GM18873 (cell line): Measurements from ENCODE around the gene DMGDH.
"Not testable (repeated sequence)": the region's sequence is repeated elsewhere in the genome, so short reads cannot be mapped to it uniquely, and the experiment has no call there.

Experiments
- ATAC-seq: cut with Tn5 transposase; IDR thresholded peaks from one replicate; pipeline ENCODE4 v1.9.1; 2021; ENCODE audit warnings: mild to moderate bottlenecking, moderate library complexity, moderate number of reproducible peaks; ENCODE audit not compliant: unreplicated experiment, low FRiP score

DMGDH gene

DNA sequence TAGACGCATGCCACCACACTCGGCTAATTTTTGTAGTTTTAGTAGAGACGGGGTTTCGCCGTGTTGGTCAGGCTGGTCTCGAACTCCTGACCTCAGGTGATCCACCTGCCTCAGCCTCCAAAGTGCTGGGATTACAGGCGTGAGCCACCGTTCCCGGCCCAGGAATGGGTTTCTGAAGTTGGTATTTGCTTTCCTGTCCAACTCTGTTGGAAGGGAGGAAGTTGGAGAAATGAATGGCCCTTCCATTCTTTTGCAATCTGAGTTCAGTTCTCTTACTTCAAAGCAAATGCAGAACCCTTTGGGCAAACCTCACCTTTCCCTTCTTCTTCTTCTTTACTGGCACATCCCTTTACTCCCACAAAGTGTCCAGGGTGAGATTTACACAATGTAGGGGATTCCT lies 86.3 kb downstream of the DMGDH start:
- not testable (repeated sequence) for ATAC-seq

DNA sequence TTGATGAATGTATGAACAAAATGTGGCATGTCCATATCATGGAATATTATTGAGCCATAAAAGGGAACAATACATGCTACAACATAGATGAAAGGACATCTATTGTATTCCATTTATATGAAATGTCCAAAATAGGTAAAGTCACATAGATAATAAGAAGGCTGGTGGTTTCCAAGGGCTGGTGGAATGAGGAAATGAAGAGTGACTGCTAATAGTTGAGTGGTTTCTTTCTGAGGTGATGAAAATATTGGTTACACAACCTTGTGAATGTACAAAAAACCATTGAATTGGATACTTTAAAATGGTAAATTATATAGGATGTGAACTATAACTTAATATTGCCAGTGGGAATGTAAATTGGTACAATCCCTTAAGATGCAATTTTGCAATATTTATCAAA lies 89.6 kb downstream of the DMGDH start:
- no peak for ATAC-seq

DNA sequence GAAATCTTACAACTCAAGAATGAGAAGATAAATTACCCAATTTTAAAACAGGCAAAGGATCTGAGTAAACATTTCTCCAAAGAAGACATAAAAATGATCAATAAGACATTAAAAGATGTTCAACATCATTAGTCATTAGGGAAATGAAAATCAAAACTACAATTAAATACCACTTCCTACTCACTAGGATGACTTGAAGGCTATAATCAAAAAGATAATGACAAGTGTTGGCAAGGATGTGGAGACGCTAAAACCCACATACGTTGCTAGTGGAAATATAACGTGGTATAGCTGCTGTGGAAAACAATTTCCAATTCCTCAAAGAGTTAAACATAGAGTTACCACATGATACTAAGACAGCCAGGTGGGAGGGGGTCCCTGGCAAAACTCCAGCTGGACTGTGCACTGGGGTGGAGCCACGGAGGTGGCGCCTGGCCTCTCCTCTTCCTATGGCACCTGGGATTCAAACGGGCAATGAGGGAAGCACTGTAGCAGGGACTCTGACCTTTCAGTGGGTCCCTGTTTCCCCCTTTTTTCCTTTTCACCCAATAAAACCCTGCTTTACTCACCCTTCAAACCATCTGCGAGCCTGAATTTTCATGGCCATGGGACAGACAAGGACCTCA lies 90.2 kb downstream of the DMGDH start:
- no peak for ATAC-seq

DNA sequence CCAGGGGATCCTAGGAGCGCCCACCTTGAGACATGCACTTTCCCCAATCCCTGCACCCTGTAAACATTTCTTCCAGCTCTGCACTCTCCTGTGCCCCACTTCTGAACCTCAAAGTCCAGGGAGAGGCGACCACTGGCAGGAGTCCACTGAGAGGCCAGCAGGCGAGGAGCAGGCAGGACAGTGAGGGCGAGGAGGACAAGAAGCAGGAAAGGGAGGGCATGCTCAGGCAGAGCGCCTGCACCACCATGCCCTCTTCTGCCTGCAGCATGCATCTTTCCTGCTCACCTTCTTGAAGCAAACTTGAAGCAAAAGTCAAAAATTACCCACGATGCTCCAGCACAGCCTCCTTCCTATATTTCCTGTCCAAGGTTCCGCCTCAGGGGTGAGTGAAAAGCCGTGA lies 94.4 kb downstream of the DMGDH start:
- ATAC-seq, result no peak

DNA sequence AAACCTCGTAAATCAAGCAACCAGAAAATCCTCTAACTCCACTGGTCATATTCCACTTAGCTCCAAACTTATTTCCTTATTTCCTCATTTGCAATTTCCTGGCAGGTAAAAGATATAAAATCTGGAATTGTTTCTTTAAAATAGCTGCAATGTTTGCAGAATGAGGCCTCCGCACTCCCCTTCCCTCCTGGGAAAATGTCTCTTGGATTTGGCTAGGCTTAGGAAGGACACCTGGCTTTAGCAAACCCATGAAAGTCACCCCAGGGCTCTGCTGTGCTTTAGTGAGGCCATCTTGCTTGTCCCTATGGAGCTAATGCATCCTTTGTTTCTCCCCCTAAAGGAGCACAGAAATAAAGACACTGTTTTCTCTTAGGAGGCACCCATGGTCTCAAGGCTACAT lies 94.9 kb downstream of the DMGDH start:
- ATAC-seq, result no peak

DNA sequence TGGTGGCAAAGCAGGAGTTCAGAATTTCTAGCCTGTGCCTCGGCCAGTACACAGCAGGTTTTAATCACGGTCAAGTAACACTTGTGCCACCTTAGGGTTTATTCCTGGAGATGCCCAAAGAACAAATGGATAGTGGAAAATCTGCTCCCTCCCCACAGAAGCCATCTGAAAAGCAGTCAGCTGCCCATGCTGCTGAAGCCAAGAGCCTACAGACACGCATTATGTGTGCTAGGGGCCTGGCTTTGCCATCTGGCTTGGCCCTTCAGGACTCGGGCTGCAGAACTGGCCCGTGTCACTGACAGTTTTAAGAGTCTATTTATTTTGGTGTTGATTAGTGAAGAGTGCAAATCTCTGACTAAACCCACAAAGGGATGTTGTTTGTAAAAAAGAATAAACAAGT lies 95.5 kb downstream of the DMGDH start:
- ATAC-seq, result no peak

DNA sequence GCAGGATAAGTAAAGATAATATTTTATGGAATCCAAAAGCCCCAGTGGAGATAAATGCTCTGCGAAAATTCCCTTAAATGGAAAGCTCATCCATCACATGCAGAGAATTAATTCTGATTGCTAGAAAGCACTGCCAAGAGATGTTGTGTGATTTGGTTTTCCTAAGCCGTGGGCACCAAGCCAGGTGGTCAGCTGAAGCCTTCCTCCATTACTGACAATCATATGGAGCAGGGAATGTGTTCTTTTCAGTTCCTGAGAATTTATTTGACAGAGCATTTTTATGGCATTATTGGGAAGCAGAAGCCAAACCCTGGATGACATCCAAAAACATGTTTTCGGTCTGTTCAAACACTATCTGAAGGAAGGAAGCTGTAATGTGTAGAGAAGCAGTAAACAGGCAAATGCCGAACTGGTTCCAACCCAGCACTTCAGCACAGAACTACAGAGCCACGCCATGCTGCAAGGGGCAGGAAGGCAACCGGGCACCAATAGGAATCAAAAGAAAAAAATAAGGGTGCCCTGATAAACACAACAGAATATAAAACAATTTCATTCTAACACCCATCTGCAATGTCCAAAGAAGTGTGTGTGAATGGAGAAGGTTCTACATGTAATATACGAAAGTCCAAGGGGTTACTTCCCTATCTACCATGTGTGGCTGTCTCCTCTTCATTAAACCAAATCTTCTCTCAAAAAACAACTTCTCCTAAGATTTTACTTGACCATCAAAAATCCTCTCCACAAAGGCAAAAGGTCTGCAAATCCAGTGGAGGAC lies 96.6 kb downstream of the DMGDH start:
- no peak for ATAC-seq

DNA sequence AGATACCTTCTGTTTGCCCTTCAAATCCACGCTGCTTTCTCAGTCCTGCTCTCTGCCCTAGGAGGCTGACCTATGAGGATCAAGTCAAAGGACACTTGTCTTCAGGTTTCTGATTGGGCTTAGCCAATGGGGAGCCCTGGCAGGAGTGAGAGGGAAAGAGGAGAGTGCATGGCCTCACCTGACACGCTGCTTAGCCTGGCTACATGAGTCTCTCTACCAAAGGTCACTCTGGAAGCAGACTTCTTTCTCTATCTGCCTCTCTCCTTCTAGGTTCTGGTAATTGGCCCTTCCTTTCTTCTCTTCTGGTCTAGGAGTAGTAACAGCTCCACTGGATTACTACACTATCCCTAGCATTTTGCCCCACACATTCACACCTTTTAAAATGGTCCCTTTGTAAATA lies 97.5 kb downstream of the DMGDH start:
- no peak for ATAC-seq

DNA sequence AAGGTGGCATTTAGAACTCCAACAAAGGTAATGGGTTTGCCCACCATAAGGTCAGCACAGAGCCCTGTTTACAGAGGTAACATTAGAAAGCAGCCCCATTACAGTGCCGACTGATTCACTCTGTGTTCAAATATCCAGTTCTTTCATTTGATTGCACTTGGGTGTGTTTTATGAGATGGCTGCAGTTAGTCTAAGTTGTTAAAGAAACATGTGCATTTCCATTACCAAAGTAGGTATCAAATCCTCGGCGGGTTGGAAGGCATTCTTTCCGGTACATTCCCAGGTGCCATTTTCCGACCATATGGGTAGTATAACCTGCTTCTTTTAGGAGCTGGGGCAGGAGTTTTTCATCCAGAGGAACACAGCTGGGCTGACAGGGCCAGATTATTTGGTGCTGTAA lies 100.7 kb downstream of the DMGDH start:
- no peak for ATAC-seq

DNA sequence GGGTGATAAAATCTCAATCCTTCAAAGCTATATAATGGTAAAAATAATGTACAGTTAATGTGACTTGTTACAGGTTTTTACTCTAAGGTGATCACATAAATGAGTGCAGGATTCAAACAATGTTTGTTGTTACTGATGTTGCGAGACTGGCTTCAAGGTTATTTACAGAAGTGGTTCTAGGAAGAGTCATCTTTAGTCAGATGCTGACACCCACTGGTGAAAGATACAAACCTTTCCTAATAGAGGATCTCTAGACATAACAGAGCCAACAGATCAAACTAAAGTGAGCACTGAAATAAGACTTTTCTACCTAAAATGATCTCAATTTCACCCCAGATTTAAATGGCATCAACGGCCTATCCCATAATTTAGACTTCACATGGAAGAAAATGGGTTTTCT lies 104.6 kb downstream of the DMGDH start:
- no peak for ATAC-seq

DNA sequence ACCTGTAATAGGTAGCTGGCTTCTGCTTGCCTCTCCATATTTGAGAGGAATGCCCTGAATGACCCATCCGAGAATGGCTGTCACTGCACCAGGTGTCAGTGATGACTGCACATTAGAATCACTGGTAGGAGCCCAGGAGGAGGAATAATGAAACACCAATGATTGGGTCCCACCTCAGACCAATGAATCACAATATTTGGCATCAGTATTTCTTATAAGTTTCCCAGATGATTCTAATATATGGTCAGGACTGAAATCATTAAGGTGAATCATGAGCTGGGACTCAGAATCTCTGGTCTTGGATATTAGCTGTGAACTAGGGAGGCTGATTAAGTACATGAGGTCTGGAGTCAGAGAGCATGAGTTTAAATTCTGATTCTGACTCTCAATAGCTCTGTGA lies 107.7 kb downstream of the DMGDH start:
- no peak for ATAC-seq

DNA sequence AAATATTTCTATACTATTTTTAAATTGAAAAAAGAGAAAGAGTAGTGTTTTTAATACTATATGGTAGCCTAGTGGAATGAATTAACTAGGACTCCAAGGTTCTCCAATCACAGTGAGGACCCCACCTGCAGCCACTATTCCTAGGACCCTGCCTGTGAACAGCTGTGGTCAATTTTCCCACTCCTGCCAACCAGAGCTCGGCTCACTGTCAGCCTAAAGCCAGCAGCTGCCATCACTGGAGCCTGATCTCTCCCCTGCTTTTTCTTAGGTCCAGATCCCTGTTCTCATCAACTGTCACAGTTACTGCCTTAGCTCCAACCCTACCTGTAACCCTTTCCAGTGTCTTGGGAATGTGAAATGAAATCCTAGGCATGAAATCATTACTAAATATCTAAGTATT lies 109.7 kb downstream of the DMGDH start:
- no peak for ATAC-seq

DNA sequence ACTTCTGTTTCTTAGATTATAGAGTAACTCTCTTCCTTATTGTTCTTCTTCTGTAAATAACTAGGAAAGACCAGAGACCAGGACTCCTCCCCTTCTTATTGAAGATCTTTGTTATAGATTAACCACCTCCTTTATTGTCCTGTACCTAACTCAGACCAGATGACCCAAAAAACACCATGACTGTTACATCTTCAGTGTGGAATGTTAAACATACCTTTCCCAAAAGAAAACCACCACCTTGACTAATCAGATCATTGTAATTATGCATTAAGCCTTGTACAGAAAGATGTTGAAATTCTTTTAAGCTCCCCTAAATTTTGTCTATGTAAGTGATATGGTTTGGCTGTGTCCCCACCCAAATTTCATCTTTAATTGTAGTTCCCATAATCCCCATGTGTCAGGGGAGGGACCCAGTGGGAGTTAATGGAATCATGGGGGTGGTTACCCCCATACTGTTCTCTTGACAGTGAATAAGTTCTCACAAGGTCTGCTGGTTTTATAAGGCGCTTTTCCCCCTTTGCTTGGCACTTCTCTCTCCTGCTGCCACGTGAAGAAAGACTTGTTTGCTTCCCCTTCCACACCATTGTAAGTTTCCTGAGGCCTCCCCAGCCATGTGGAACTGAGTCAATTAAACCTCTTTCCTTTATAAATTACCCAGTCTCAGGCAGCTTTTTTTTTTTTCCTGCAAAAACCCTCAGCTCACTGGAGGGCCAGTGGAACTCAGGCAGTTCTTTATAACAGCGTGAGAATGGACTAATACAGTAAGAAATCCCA lies 110.6 kb downstream of the DMGDH start:
- no peak for ATAC-seq

DNA sequence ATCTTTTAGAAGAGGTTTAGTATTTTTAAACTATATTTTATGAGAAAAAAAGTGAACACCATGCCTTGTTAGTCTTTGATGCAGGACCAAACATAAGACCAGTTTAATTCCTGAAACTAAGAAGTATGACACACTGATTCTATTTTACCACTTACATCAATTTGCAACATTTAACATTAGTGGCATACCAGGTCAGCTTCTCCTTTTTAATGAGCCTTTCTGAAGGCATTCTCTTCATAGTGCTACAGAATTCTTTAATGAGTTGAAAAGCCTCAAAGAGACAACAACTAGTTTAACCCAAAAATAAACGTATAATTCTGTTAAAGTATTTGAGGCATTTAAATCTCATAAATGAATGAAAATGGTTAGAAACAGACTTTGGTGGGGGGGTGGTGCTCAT lies 112.6 kb downstream of the DMGDH start:
- no peak for ATAC-seq

DNA sequence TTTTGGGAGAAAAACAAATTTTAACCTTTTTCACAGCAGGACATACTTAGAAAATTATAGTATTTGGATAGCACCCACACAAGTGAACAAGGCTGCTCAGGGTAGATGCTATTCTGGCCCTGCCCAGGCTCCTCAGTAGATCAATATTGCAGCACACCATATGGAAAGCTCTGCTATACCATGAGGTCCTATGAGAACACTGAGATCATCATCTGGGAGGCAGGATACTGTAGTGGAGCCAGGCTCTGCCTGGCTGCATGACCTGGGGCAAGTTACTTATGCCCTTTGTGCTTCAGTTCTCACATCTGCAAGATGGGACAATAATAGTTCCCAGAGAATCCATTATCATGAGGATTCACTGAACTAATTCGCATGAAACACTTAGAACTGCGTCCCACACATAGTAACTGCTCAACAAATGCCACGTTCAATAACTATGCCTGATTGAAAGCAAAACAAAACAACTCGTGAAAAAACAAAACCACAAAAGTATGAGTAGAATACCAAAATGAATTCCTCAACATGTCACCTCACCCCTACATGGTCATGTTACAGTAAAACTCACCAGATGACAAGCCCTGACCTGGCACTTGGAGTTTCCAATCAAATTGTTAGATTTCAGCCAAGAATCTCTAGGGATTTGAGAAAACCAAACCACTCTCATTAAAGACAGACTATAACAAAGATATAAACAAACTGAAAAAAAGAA lies 116.2 kb downstream of the DMGDH start:
- no peak for ATAC-seq
